ENCODE data around the gene BEST4.

GRCh38 chr1:44829506-44830384 lies 41.8 kb upstream of the BEST4 start:
- TF ChIP-seq CTCF (conservative IDR thresholded peaks at IDR 0.05; ENCODE audit: low read length) (no peak), EZH2phosphoT487 (IDR thresholded peaks at IDR 0.05; ENCODE audit: borderline replicate concordance, low read depth, low read length) (no peak)
